Measurements from ENCODE around the gene TFR2.

The TFR2 gene

GRCh38 chr7:100570954-100571828 lies 70.2 kb downstream of the TFR2 start:
- DNase-seq, result no peak

Data from NCI-H524 (cell line).